NB4 (cell line): Measurements from ENCODE around the gene DNAJA3.

Source experiments
- DNase-seq: peaks from one replicate; pipeline ENCODE4 v3.0.0; 2010; ENCODE audit warnings: low read depth
- H3K4me3 ChIP-seq: one replicate; pipeline ENCODE4 v1.5.1; 2011; ENCODE audit warnings: mild to moderate bottlenecking, low read depth, low read length, moderate library complexity
- CTCF ChIP-seq: IDR thresholded peaks from one replicate; pipeline ENCODE4 v1.5.1; 2012; ENCODE audit warnings: low read depth, low read length
- MAX ChIP-seq: IDR thresholded peaks from 2 replicates; pipeline ENCODE4 v1.6.1; 2011; ENCODE audit warnings: low read depth, low read length
- MYC ChIP-seq: IDR thresholded peaks from 2 replicates; pipeline ENCODE4 v1.6.1; 2011; ENCODE audit warnings: low read depth, low read length
- POLR2A ChIP-seq: IDR thresholded peaks from 2 replicates; pipeline ENCODE4 v1.6.1; 2011; ENCODE audit warnings: mild to moderate bottlenecking; ENCODE audit not compliant: insufficient read length; ENCODE audit errors: extremely low read depth

DNAJA3 gene

GRCh38 chr16:4474192-4474961, 48.7 kb downstream of the DNAJA3 start, which contains the start of gene NMRAL1:
Gene NMRAL1, minus strand, starts transcription at chr16:4474625. Its CDS starts 493 bp downstream, at chr16:4474132.
- H3K4me3 ChIP-seq: peak within 1 kb of the TSS; percentile 78
- TF ChIP-seq CTCF: no peak
- TF ChIP-seq MYC: peak; percentile 100
- TF ChIP-seq MAX: peak; percentile 99
- peak; percentile 84 for TF ChIP-seq POLR2A
- DNase-seq: peak; percentile 97

GRCh38 chr16:4475880-4476788, 50.5 kb downstream of the DNAJA3 start, which contains the start of gene HMOX2:
Gene HMOX2, plus strand, starts transcription at chr16:4476398. Its CDS starts 29,127 bp downstream, at chr16:4505525.
- H3K4me3 ChIP-seq: peak within 1 kb of the TSS; percentile 78
- TF ChIP-seq CTCF: no peak
- peak; percentile 95 for TF ChIP-seq MAX
- peak; percentile 97 for TF ChIP-seq MYC
- TF ChIP-seq POLR2A: peak; percentile 71
- DNase-seq: peak; percentile 96

- no peak for TF ChIP-seq MAX
- no peak for TF ChIP-seq MYC
- peak; percentile 39 for TF ChIP-seq CTCF
- peak; percentile 63 for DNase-seq
- peak overlapping the region; percentile 2 for H3K4me3 ChIP-seq
Measured at GRCh38 chr16:4477966-4478365, 52.3 kb downstream of the DNAJA3 start.

- no peak overlapping the region for H3K4me3 ChIP-seq
- no peak for DNase-seq
- TF ChIP-seq POLR2A (no peak), MAX (no peak), CTCF (no peak), MYC (no peak)
Measured at GRCh38 chr16:4481526-4481925, 55.9 kb downstream of the DNAJA3 start.

- no peak for DNase-seq
- no peak for TF ChIP-seq POLR2A
- TF ChIP-seq CTCF: no peak
- TF ChIP-seq MAX: no peak
- no peak for TF ChIP-seq MYC
- H3K4me3 ChIP-seq: no peak overlapping the region
Measured at GRCh38 chr16:4481963-4482362, 56.3 kb downstream of the DNAJA3 start.
